Measurements from ENCODE around the gene FOXO1. TPM values are rescaled to one million over a fixed set of nuclear protein-coding genes. Genes with fewer than 3 reads are reported as not detected.

FOXO1 gene
- total and polyA plus RNA-seq, 9 of the 15 experiments (the other 6 are each of a cell fraction or from before 2014, with no cell fraction given) = 0.04 to 0.73 (median 0.20) TPM

DNA sequence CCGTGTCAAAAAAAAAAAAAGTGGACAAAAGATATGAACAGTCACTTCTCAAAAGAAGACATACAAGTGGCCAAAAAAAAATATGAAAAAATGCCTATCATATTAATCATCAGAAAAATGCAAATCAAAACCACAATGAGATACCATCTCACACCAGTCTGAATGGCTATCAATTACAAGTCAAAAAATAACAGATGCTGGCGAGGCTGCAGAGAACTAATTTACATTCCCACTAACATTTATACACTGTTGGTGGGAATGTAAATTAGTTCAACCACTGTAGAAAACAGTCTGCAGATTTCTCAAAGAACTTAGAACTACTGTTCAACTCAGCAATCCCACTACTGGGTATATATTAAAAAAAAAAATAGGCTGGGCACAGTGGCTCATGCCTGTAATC, 26.5 kb upstream of the FOXO1 start:
- TF ChIP-seq RB1 (IDR thresholded peaks at IDR 0.05; ENCODE audit: low read depth) (no peak), MTA2 (IDR thresholded peaks at IDR 0.05; ENCODE audit: low read depth) (no peak)
- H3K9me1 ChIP-seq (ENCODE audit: control insufficient read depth, insufficient read depth, low read length) = no peaks in the 10 kb centered on the region
- H3K27ac ChIP-seq (ENCODE audit: extremely low read depth, low read depth, low read length) = no peak overlapping the region
- H3K4me3 ChIP-seq = no peak overlapping the region
- in situ Hi-C loops (cut with MboI) = loop anchor here (25.0 kb wide), 2 partner anchors 631 to 1706 kb away; partner anchors contain the start of gene STOML3
- no TSS peak for BruUV-seq (replicated peaks)
- POLR2A ChIA-PET = interaction anchor here (0.6 kb wide), 1 partner anchor 807 kb away, joined by 3 read pairs; no protein-coding TSS in a partner anchor
- no peaks in the 10 kb centered on the region for H4K20me1 ChIP-seq (replicated peaks; ENCODE audit: control insufficient read depth, insufficient read depth, low read length)
- WGBS (ENCODE audit: insufficient coverage, low coverage, missing lambda C conversion rate) = 0% methylated on average over 1 of the region's 2 CpGs
- no peaks in the 10 kb centered on the region for H3K36me3 ChIP-seq (ENCODE audit: control insufficient read depth, insufficient read depth, low read length)
- intact Hi-C loops (cut with micrococcal nuclease) = no loop called here
- ATAC-seq = no peak
- no peaks in the 10 kb centered on the region for H3K4me1 ChIP-seq (replicated peaks in 1 of 2; ENCODE audit: control insufficient read depth in 2 of 2, insufficient read depth in 2 of 2, low read length in 2 of 2)
- peaks cover 0 to 14% of the 10 kb centered on the region in 2 experiments; a peak in 2 of 5 replicates for H3K27me3 ChIP-seq (ENCODE audit: control insufficient read depth in 2 of 2, insufficient read depth in 2 of 2, low read length in 2 of 2)
- FAIRE-seq = no peak
- no peak overlapping the region for H3K9ac ChIP-seq (ENCODE audit: insufficient read depth in 1 of 2, low read depth in 2 of 2, low read length in 2 of 2)
- no peak overlapping the region for H2AFZ ChIP-seq (ENCODE audit: low read depth, low read length)
- H3K79me2 ChIP-seq (ENCODE audit: control insufficient read depth, insufficient read depth, low read length) = no peaks in the 10 kb centered on the region
- CTCF ChIA-PET (ENCODE audit: low intra/inter-chr PET ratio) = no interaction called here
- no peak for DNase-seq (ENCODE audit: extremely low read depth in 1 of 4, low spot score in 3 of 4)
- no peaks in the 10 kb centered on the region for H3K9me3 ChIP-seq (replicated peaks; ENCODE audit: control insufficient read depth, insufficient read depth, low read depth, low read length)
- no peak overlapping the region for H3K4me2 ChIP-seq (ENCODE audit: insufficient read depth, low read length)

DNA sequence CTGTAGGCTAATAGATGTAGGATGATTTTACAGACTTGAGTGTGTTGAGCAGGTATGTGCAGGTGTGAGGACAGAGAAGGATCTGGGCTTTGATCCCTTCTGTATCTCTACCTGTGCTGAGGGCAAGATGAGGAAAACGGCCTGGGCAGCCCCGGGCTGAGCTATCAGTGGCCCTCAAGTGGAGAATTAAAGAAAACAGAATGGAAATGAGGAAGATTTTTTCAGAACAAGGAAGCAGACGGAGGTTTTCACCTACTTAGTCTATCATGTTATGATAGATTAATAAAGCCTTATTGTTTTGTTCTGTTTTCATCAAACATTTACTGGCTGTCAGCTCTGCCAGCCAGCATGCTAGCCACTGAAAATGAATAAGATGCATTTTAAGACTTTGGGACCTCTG, 22.3 kb upstream of the FOXO1 start:
- H3K27me3 ChIP-seq (ENCODE audit: control insufficient read depth in 2 of 2, insufficient read depth in 2 of 2, low read length in 2 of 2) = peaks cover 3 to 12% of the 10 kb centered on the region in 2 experiments; a peak in 3 of 5 replicates
- no peaks in the 10 kb centered on the region for H4K20me1 ChIP-seq (replicated peaks; ENCODE audit: control insufficient read depth, insufficient read depth, low read length)
- H3K4me3 ChIP-seq = no peak overlapping the region
- ChIA-PET POLR2A (no interaction called here), CTCF (ENCODE audit: low intra/inter-chr PET ratio) (no interaction called here)
- FAIRE-seq (no peak), ATAC-seq (no peak), DNase-seq (ENCODE audit: extremely low read depth in 1 of 4, low spot score in 3 of 4) (no peak)
- no peak overlapping the region for H3K9ac ChIP-seq (ENCODE audit: insufficient read depth in 1 of 2, low read depth in 2 of 2, low read length in 2 of 2)
- no peaks in the 10 kb centered on the region for H3K4me1 ChIP-seq (replicated peaks in 1 of 2; ENCODE audit: control insufficient read depth in 2 of 2, insufficient read depth in 2 of 2, low read length in 2 of 2)
- H3K27ac ChIP-seq (ENCODE audit: extremely low read depth, low read depth, low read length) = no peak overlapping the region
- H2AFZ ChIP-seq (ENCODE audit: low read depth, low read length) = no peak overlapping the region
- H3K36me3 ChIP-seq (ENCODE audit: control insufficient read depth, insufficient read depth, low read length) = no peaks in the 10 kb centered on the region
- TF ChIP-seq ZNF311 (CRISPR knock-in tag; IDR thresholded peaks at IDR 0.05) (no peak), BCL6 (CRISPR knock-in tag; IDR thresholded peaks at IDR 0.05) (no peak), MITF (IDR thresholded peaks at IDR 0.05) (no peak), ELF4 (CRISPR knock-in tag; IDR thresholded peaks at IDR 0.05) (no peak), NFYB (IDR thresholded peaks at IDR 0.05; ENCODE audit: extremely low read depth, insufficient read length) (no peak), ESRRB (CRISPR knock-in tag; IDR thresholded peaks at IDR 0.05; ENCODE audit: borderline replicate concordance) (no peak)
- TF ChIP-seq, protein P1, sequence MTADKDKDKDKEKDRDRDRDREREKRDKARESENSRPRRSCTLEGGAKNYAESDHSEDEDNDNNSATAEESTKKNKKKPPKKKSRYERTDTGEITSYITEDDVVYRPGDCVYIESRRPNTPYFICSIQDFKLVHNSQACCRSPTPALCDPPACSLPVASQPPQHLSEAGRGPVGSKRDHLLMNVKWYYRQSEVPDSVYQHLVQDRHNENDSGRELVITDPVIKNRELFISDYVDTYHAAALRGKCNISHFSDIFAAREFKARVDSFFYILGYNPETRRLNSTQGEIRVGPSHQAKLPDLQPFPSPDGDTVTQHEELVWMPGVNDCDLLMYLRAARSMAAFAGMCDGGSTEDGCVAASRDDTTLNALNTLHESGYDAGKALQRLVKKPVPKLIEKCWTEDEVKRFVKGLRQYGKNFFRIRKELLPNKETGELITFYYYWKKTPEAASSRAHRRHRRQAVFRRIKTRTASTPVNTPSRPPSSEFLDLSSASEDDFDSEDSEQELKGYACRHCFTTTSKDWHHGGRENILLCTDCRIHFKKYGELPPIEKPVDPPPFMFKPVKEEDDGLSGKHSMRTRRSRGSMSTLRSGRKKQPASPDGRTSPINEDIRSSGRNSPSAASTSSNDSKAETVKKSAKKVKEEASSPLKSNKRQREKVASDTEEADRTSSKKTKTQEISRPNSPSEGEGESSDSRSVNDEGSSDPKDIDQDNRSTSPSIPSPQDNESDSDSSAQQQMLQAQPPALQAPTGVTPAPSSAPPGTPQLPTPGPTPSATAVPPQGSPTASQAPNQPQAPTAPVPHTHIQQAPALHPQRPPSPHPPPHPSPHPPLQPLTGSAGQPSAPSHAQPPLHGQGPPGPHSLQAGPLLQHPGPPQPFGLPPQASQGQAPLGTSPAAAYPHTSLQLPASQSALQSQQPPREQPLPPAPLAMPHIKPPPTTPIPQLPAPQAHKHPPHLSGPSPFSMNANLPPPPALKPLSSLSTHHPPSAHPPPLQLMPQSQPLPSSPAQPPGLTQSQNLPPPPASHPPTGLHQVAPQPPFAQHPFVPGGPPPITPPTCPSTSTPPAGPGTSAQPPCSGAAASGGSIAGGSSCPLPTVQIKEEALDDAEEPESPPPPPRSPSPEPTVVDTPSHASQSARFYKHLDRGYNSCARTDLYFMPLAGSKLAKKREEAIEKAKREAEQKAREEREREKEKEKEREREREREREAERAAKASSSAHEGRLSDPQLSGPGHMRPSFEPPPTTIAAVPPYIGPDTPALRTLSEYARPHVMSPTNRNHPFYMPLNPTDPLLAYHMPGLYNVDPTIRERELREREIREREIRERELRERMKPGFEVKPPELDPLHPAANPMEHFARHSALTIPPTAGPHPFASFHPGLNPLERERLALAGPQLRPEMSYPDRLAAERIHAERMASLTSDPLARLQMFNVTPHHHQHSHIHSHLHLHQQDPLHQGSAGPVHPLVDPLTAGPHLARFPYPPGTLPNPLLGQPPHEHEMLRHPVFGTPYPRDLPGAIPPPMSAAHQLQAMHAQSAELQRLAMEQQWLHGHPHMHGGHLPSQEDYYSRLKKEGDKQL (CRISPR knock-in tag; IDR thresholded peaks at IDR 0.05; ENCODE audit: borderline replicate concordance) = no peak
- H3K9me3 ChIP-seq (replicated peaks; ENCODE audit: control insufficient read depth, insufficient read depth, low read depth, low read length) = no peaks in the 10 kb centered on the region
- H3K79me2 ChIP-seq (ENCODE audit: control insufficient read depth, insufficient read depth, low read length) = no peaks in the 10 kb centered on the region
- H3K9me1 ChIP-seq (ENCODE audit: control insufficient read depth, insufficient read depth, low read length) = no peaks in the 10 kb centered on the region
- intact Hi-C loops (cut with micrococcal nuclease) (loop anchor here (10.0 kb wide), 2 partner anchors 744 to 1004 kb away; no protein-coding TSS in a partner anchor), in situ Hi-C loops (cut with MboI) (loop anchor here (25.0 kb wide), 2 partner anchors 626 to 1701 kb away; partner anchors contain the start of gene STOML3)
- 0% methylated on average over 3 of the region's 3 CpGs for WGBS (ENCODE audit: insufficient coverage, low coverage, missing lambda C conversion rate)
- H3K4me2 ChIP-seq (ENCODE audit: insufficient read depth, low read length) = no peak overlapping the region
- no TSS peak for BruUV-seq (replicated peaks)
